ENCODE data around the gene NR6A1.

The NR6A1 gene

GRCh38 chr9:124657516-124657915, 113.6 kb downstream of the NR6A1 start:
- CTCF ChIA-PET, result interaction anchor here (0.6 to 7.7 kb wide), 6 partner anchors 8 to 203 kb away, joined by 3 to 65 read pairs (median 4); no protein-coding TSS in a partner anchor
- Histone ChIP-seq H3K36me3 (ENCODE audit: control insufficient read depth in 2 of 2, insufficient read depth in 1 of 2, low read length in 2 of 2) (no peaks in the 10 kb centered on the region), H3K9me3 (ENCODE audit: control insufficient read depth, insufficient read depth, low read depth, low read length) (no peaks in the 10 kb centered on the region), H3K4me1 (ENCODE audit: control insufficient read depth, insufficient read depth, low read length) (peaks cover 6% of the 10 kb centered on the region; the same call in 1 of the 2 replicates), H3K4me3 (ENCODE audit: low read depth, low read length) (no peak overlapping the region), H3K27ac (ENCODE audit: extremely low read depth, low read depth, low read length) (no peak overlapping the region)
- TF ChIP-seq ZNF449 (tag by site-specific recombination; IDR thresholded peaks at IDR 0.05) (no peak), ZNF2 (tag by site-specific recombination; IDR thresholded peaks at IDR 0.05) (no peak), BCL11B (tag by site-specific recombination; IDR thresholded peaks at IDR 0.05; ENCODE audit: low read depth) (no peak), ZNF610 (tag by site-specific recombination; IDR thresholded peaks at IDR 0.05; ENCODE audit: borderline replicate concordance) (no peak), ZNF18 (tag by site-specific recombination; IDR thresholded peaks at IDR 0.05) (no peak), INSM2 (tag by site-specific recombination; IDR thresholded peaks at IDR 0.05) (no peak), PRDM6 (tag by site-specific recombination; IDR thresholded peaks at IDR 0.05) (no peak), ZNF704 (tag by site-specific recombination; IDR thresholded peaks at IDR 0.05) (no peak), ZNF202 (tag by site-specific recombination; IDR thresholded peaks at IDR 0.05; ENCODE audit: borderline replicate concordance) (no peak), ZNF777 (tag by site-specific recombination; IDR thresholded peaks at IDR 0.05; ENCODE audit: borderline replicate concordance) (no peak), ZNF114 (tag by site-specific recombination; IDR thresholded peaks at IDR 0.05) (no peak), KLF7 (tag by site-specific recombination; IDR thresholded peaks at IDR 0.05; ENCODE audit: borderline replicate concordance) (no peak), ZNF768 (tag by site-specific recombination; IDR thresholded peaks at IDR 0.05) (no peak), ZNF585B (tag by site-specific recombination; IDR thresholded peaks at IDR 0.05) (no peak), ZBTB49 (tag by site-specific recombination; IDR thresholded peaks at IDR 0.05; ENCODE audit: low read depth) (no peak), ZNF155 (tag by site-specific recombination; IDR thresholded peaks at IDR 0.05) (no peak), ZNF148 (tag by site-specific recombination; IDR thresholded peaks at IDR 0.05; ENCODE audit: borderline replicate concordance) (no peak)
- POLR2A ChIA-PET, result interaction anchor here (2.2 kb wide), 1 partner anchor 19 kb away, joined by 9 read pairs; no protein-coding TSS in a partner anchor

Measured in HEK293 (cell line).